ENCODE data around the gene TGFBR2.

DNA sequence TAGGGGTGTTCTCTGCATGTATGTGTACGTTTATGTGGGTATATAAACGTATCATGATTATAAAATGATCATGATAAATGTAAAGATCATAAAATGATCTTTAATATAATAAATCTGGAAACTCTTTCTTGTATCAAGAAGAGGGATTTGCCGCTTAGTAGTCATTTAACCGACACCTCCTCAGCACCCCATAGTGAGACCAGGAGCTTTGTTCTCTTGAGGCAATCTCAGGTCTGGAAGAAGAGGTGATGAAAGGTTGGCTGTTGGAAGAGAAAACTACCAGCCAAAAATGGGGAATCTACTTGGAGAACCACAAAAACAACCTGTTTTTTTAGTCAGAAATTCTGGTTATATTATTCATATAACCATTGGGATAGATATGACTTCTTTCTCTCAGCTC lies 38.7 kb downstream of the TGFBR2 start:
- TF ChIP-seq REST (IDR thresholded peaks at IDR 0.05; ENCODE audit: insufficient read depth in 1 of 2, low read depth in 2 of 2, low read length in 2 of 2) = no peak
- no peak for TF ChIP-seq SIN3A (IDR thresholded peaks at IDR 0.05; ENCODE audit: borderline replicate concordance, insufficient read depth, low read length)
- TF ChIP-seq TAF1 (IDR thresholded peaks at IDR 0.05; ENCODE audit: borderline replicate concordance, insufficient read depth, low read length) = no peak

Data from PFSK-1 (cell line).